ENCODE results near the gene CAPN1. TPM values are rescaled to one million over a fixed set of nuclear protein-coding genes. Genes with fewer than 3 reads are reported as not detected.
"Not testable (repeated sequence)": the region's sequence is repeated elsewhere in the genome, so short reads cannot be mapped to it uniquely, and the experiment has no call there.

The CAPN1 gene
- polyA plus RNA-seq, 1 of the 3 experiments (the other 2 are of a cell fraction) = 92.2 TPM

GRCh38 chr11:65246506-65246905 lies 64.8 kb downstream of the CAPN1 start:
- POLR2A ChIA-PET = no interaction called here

GRCh38 chr11:65248184-65248710 lies 66.5 kb downstream of the CAPN1 start:
- H2AFZ ChIP-seq (ENCODE audit: low read depth); H3K9me2 ChIP-seq; POLR2A ChIA-PET; H4K20me1 ChIP-seq (ENCODE audit: insufficient read depth); H3K9ac ChIP-seq; H3K36me3 ChIP-seq (replicated peaks in 1 of 2; ENCODE audit: control insufficient read depth in 1 of 2, insufficient read depth in 2 of 2, low read length in 1 of 2); H3K4me3 ChIP-seq (ENCODE audit: low read depth in 2 of 2, low read length in 1 of 2); H3F3A ChIP-seq (replicated peaks; ENCODE audit: insufficient read depth); H3K9me3 ChIP-seq; H3K4me2 ChIP-seq; H3K27ac ChIP-seq (ENCODE audit: low read depth in 2 of 2, low read length in 1 of 2); H3K79me2 ChIP-seq (ENCODE audit: insufficient read depth); H3K4me1 ChIP-seq (ENCODE audit: control insufficient read depth in 1 of 2, insufficient read depth in 2 of 2, low read depth in 1 of 2, low read length in 1 of 2); DNase-seq; H3K27me3 ChIP-seq (ENCODE audit: insufficient read depth): not testable (repeated sequence)
- WGBS (ENCODE audit: low lambda C conversion rate) = 81% methylated on average over 9 of the region's 9 CpGs
- CTCF ChIA-PET = interaction anchor here (1.0 to 2.4 kb wide), 2 partner anchors 23 to 28 kb away, joined by 4 to 11 read pairs; no protein-coding TSS in a partner anchor

More at GRCh38 chr11:65246506-65246905, 64.8 kb downstream of the CAPN1 start:
- 59% methylated on average over 5 of the region's 5 CpGs for WGBS (ENCODE audit: low lambda C conversion rate)
- Histone ChIP-seq H3K4me3 (ENCODE audit: low read depth in 2 of 2, low read length in 1 of 2) (no peak overlapping the region), H3K79me2 (ENCODE audit: insufficient read depth) (no peaks in the 10 kb centered on the region), H2AFZ (ENCODE audit: low read depth) (no peak overlapping the region), H3K27me3 (ENCODE audit: insufficient read depth) (no peaks in the 10 kb centered on the region), H3K9ac (no peak overlapping the region), H3K27ac (ENCODE audit: low read depth in 2 of 2, low read length in 1 of 2) (no peak overlapping the region), H4K20me1 (ENCODE audit: insufficient read depth) (no peaks in the 10 kb centered on the region), H3K9me3 (no peaks in the 10 kb centered on the region), H3K36me3 (replicated peaks in 1 of 2; ENCODE audit: control insufficient read depth in 1 of 2, insufficient read depth in 2 of 2, low read length in 1 of 2) (no peaks in the 10 kb centered on the region), H3K4me1 (ENCODE audit: control insufficient read depth in 1 of 2, insufficient read depth in 2 of 2, low read depth in 1 of 2, low read length in 1 of 2) (no peaks in the 10 kb centered on the region), H3K9me2 (no peaks in the 10 kb centered on the region), H3F3A (replicated peaks; ENCODE audit: insufficient read depth) (no peaks in the 10 kb centered on the region), H3K4me2 (no peak overlapping the region)
- TF ChIP-seq TEAD4 (IDR thresholded peaks at IDR 0.05; ENCODE audit: borderline replicate concordance, insufficient read depth) = no peak
- no peak for TF ChIP-seq MAX (IDR thresholded peaks at IDR 0.05; ENCODE audit: low read depth)
- no peak for TF ChIP-seq MXI1 (IDR thresholded peaks at IDR 0.05; ENCODE audit: low read depth, low read length)
- TF ChIP-seq GABPA (IDR thresholded peaks at IDR 0.05; ENCODE audit: low read depth) = no peak
- TF ChIP-seq EP300 (IDR thresholded peaks at IDR 0.05; ENCODE audit: borderline replicate concordance in 1 of 2, low read depth in 1 of 2, low read length in 1 of 2) = no peak
- no peak for TF ChIP-seq TAF1 (IDR thresholded peaks at IDR 0.05; ENCODE audit: borderline replicate concordance, low read depth, low read length)
- no peak for TF ChIP-seq TCF12 (IDR thresholded peaks at IDR 0.05)
- no peak for TF ChIP-seq RXRA (IDR thresholded peaks at IDR 0.05; ENCODE audit: borderline replicate concordance, low read depth)
- no peak for TF ChIP-seq JUND (IDR thresholded peaks at IDR 0.05)
- TF ChIP-seq FOXM1 (IDR thresholded peaks at IDR 0.05; ENCODE audit: low read depth) = no peak
- CTCF ChIA-PET = interaction anchor here (1.5 to 2.4 kb wide), 4 partner anchors 21 to 87 kb away, joined by 3 to 11 read pairs (median 6); partner anchors contain the start of gene DPF2
- no peak for DNase-seq

GRCh38 chr11:65251476-65251875 lies 69.7 kb downstream of the CAPN1 start:
- no peak overlapping the region for H2AFZ ChIP-seq (ENCODE audit: low read depth)
- DNase-seq = no peak
- H3K79me2 ChIP-seq (ENCODE audit: insufficient read depth) = no peaks in the 10 kb centered on the region
- no peaks in the 10 kb centered on the region for H4K20me1 ChIP-seq (ENCODE audit: insufficient read depth)
- H3K9me3 ChIP-seq = no peaks in the 10 kb centered on the region
- no peaks in the 10 kb centered on the region for H3K9me2 ChIP-seq
- no peak overlapping the region for H3K27ac ChIP-seq (ENCODE audit: low read depth in 2 of 2, low read length in 1 of 2)
- H3K4me1 ChIP-seq (ENCODE audit: control insufficient read depth in 1 of 2, insufficient read depth in 2 of 2, low read depth in 1 of 2, low read length in 1 of 2) = no peaks in the 10 kb centered on the region
- no peaks in the 10 kb centered on the region for H3F3A ChIP-seq (replicated peaks; ENCODE audit: insufficient read depth)
- ChIA-PET CTCF (interaction anchor here (1.0 to 2.7 kb wide), 7 partner anchors 26 to 79 kb away, joined by 3 to 20 read pairs (median 6); no protein-coding TSS in a partner anchor), POLR2A (no interaction called here)
- no peaks in the 10 kb centered on the region for H3K27me3 ChIP-seq (ENCODE audit: insufficient read depth)
- 84% methylated on average over 9 of the region's 9 CpGs for WGBS (ENCODE audit: low lambda C conversion rate)
- no peak overlapping the region for H3K9ac ChIP-seq
- H3K36me3 ChIP-seq (replicated peaks in 1 of 2; ENCODE audit: control insufficient read depth in 1 of 2, insufficient read depth in 2 of 2, low read length in 1 of 2) = no peaks in the 10 kb centered on the region
- no peak overlapping the region for H3K4me3 ChIP-seq (ENCODE audit: low read depth in 2 of 2, low read length in 1 of 2)
- TF ChIP-seq IRF3 (IDR thresholded peaks at IDR 0.05; ENCODE audit: low read depth, low read length) (no peak), SIN3A (IDR thresholded peaks at IDR 0.05; ENCODE audit: borderline replicate concordance, low read depth, low read length) (no peak), GATA2 (CRISPR knock-in tag; IDR thresholded peaks at IDR 0.05) (no peak), NRF1 (IDR thresholded peaks at IDR 0.05; ENCODE audit: low read depth, low read length) (no peak), SMC3 (IDR thresholded peaks at IDR 0.05; ENCODE audit: low read depth, low read length) (no peak), TAF1 (IDR thresholded peaks at IDR 0.05; ENCODE audit: borderline replicate concordance, low read depth, low read length) (no peak), RCOR1 (IDR thresholded peaks at IDR 0.05; ENCODE audit: low read length) (no peak), JUND (IDR thresholded peaks at IDR 0.05) (no peak)
- no peak overlapping the region for H3K4me2 ChIP-seq
